ENCODE results near the gene TMEM9B. TPM values are rescaled to one million over a fixed set of nuclear protein-coding genes. Genes with fewer than 3 reads are reported as not detected.
"Not testable (repeated sequence)": the region's sequence is repeated elsewhere in the genome, so short reads cannot be mapped to it uniquely, and the experiment has no call there.

Gene TMEM9B
- total RNA-seq, 2 experiments from 2014 or later = 21.1 to 22.3 TPM

GRCh38 chr11:8956860-8957259 lies 7.4 kb downstream of the TMEM9B start:
- H3K36me3 Mint-ChIP-seq = peaks cover 14% of the 10 kb centered on the region
- no peak overlapping the region for H3K27ac Mint-ChIP-seq
- H3K9me3 Mint-ChIP-seq = no peaks in the 10 kb centered on the region
- H3K27me3 Mint-ChIP-seq = no peaks in the 10 kb centered on the region
- DNase-seq = no peak
- no peak overlapping the region for H3K4me3 Mint-ChIP-seq
- H3K4me1 Mint-ChIP-seq = peaks cover 25% of the 10 kb centered on the region

GRCh38 chr11:8948886-8949285 lies 15.4 kb downstream of the TMEM9B start:
- H3K4me1 Mint-ChIP-seq = peaks cover 2% of the 10 kb centered on the region
- H3K27ac Mint-ChIP-seq = no peak overlapping the region
- H3K9me3 Mint-ChIP-seq = no peaks in the 10 kb centered on the region
- H3K27me3 Mint-ChIP-seq = no peaks in the 10 kb centered on the region
- H3K36me3 Mint-ChIP-seq = peaks cover 16% of the 10 kb centered on the region
- H3K4me3 Mint-ChIP-seq = no peak overlapping the region
- no peak for DNase-seq

- no peak for DNase-seq
- Mint-ChIP-seq H3K27ac (no peak overlapping the region), H3K36me3 (peaks cover 13% of the 10 kb centered on the region), H3K4me1 (peaks cover 2% of the 10 kb centered on the region), H3K9me3 (no peaks in the 10 kb centered on the region), H3K4me3 (no peak overlapping the region), H3K27me3 (no peaks in the 10 kb centered on the region)
These were observed 16.9 kb downstream of the TMEM9B start for GRCh38 chr11:8947230-8947943.

GRCh38 chr11:8942518-8943066 lies 21.6 kb downstream of the TMEM9B start, which contains the start of gene ASCL3:
Gene ASCL3 (minus strand): TSS chr11:8943016. CDS start chr11:8938161, 4,855 bp downstream.
- no peaks in the 10 kb centered on the region for H3K4me1 Mint-ChIP-seq

GRCh38 chr11:8941341-8942103 lies 22.7 kb downstream of the TMEM9B start:
- Mint-ChIP-seq H3K4me1 (peaks cover 3% of the 10 kb centered on the region), H3K27ac (no peak overlapping the region), H3K4me3 (no peak overlapping the region), H3K36me3 (no peaks in the 10 kb centered on the region), H3K9me3 (no peaks in the 10 kb centered on the region), H3K27me3 (peaks cover 13% of the 10 kb centered on the region)
- DNase-seq = no peak

More at GRCh38 chr11:8942518-8943066, 21.6 kb downstream of the TMEM9B start, which contains the start of gene ASCL3:
- Mint-ChIP-seq H3K27me3 (peaks cover 13% of the 10 kb centered on the region), H3K36me3 (peaks cover 7% of the 10 kb centered on the region), H3K27ac (no peak within 1 kb of the TSS), H3K4me3 (no peak within 1 kb of the TSS), H3K9me3 (no peaks in the 10 kb centered on the region)
- no peak for DNase-seq

GRCh38 chr11:8937659-8938058 lies 26.6 kb downstream of the TMEM9B start:
- no peak overlapping the region for H3K4me3 Mint-ChIP-seq
- no peaks in the 10 kb centered on the region for H3K36me3 Mint-ChIP-seq
- H3K27ac Mint-ChIP-seq = no peak overlapping the region
- peaks cover 13% of the 10 kb centered on the region for H3K27me3 Mint-ChIP-seq
- H3K4me1 Mint-ChIP-seq = peaks cover 3% of the 10 kb centered on the region
- no peak for DNase-seq
- no peaks in the 10 kb centered on the region for H3K9me3 Mint-ChIP-seq

GRCh38 chr11:8937159-8937558 lies 27.1 kb downstream of the TMEM9B start:
- no peaks in the 10 kb centered on the region for H3K9me3 Mint-ChIP-seq
- no peaks in the 10 kb centered on the region for H3K36me3 Mint-ChIP-seq
- no peak overlapping the region for H3K4me3 Mint-ChIP-seq
- DNase-seq = no peak
- peaks cover 3% of the 10 kb centered on the region for H3K4me1 Mint-ChIP-seq
- peaks cover 13% of the 10 kb centered on the region for H3K27me3 Mint-ChIP-seq
- H3K27ac Mint-ChIP-seq = no peak overlapping the region

- H3K27ac Mint-ChIP-seq, H3K4me3 Mint-ChIP-seq, H3K4me1 Mint-ChIP-seq, H3K9me3 Mint-ChIP-seq, DNase-seq, H3K27me3 Mint-ChIP-seq, H3K36me3 Mint-ChIP-seq: not testable (repeated sequence)
These were observed 28.5 kb downstream of the TMEM9B start for GRCh38 chr11:8935789-8936188.

- H3K4me1 Mint-ChIP-seq = peaks cover 3% of the 10 kb centered on the region
- H3K27ac Mint-ChIP-seq = no peak overlapping the region
- H3K27me3 Mint-ChIP-seq = peaks cover 3% of the 10 kb centered on the region
- no peak overlapping the region for H3K4me3 Mint-ChIP-seq
- DNase-seq = no peak
- H3K9me3 Mint-ChIP-seq = no peaks in the 10 kb centered on the region
- H3K36me3 Mint-ChIP-seq = no peaks in the 10 kb centered on the region
These were observed 29.3 kb downstream of the TMEM9B start for GRCh38 chr11:8934742-8935488.

GRCh38 chr11:8933931-8934330 lies 30.3 kb downstream of the TMEM9B start:
- no peaks in the 10 kb centered on the region for H3K27me3 Mint-ChIP-seq
- no peak for DNase-seq
- no peaks in the 10 kb centered on the region for H3K9me3 Mint-ChIP-seq
- H3K4me1 Mint-ChIP-seq = peaks cover 3% of the 10 kb centered on the region
- no peak overlapping the region for H3K27ac Mint-ChIP-seq
- no peak overlapping the region for H3K4me3 Mint-ChIP-seq
- no peaks in the 10 kb centered on the region for H3K36me3 Mint-ChIP-seq

GRCh38 chr11:8932564-8933180 lies 31.6 kb downstream of the TMEM9B start, which contains the start of gene C11orf16:
Gene C11orf16 (minus strand): TSS chr11:8932947. CDS start chr11:8932308, 639 bp downstream.
- Mint-ChIP-seq H3K9me3 (no peaks in the 10 kb centered on the region), H3K27ac (no peak within 1 kb of the TSS), H3K36me3 (no peaks in the 10 kb centered on the region), H3K27me3 (no peaks in the 10 kb centered on the region), H3K4me3 (no peak within 1 kb of the TSS), H3K4me1 (peaks cover 3% of the 10 kb centered on the region)
- no peak for DNase-seq

GRCh38 chr11:8930456-8931175 lies 33.6 kb downstream of the TMEM9B start:
- no peak overlapping the region for H3K27ac Mint-ChIP-seq
- no peaks in the 10 kb centered on the region for H3K4me1 Mint-ChIP-seq
- no peaks in the 10 kb centered on the region for H3K27me3 Mint-ChIP-seq
- no peak for DNase-seq
- H3K4me3 Mint-ChIP-seq = no peak overlapping the region
- no peaks in the 10 kb centered on the region for H3K36me3 Mint-ChIP-seq
- H3K9me3 Mint-ChIP-seq = no peaks in the 10 kb centered on the region

- no peak overlapping the region for H3K27ac Mint-ChIP-seq
These were observed 35.1 kb downstream of the TMEM9B start for GRCh38 chr11:8928981-8929615.

More at GRCh38 chr11:8928981-8929615, 35.1 kb downstream of the TMEM9B start:
- Mint-ChIP-seq H3K36me3 (no peaks in the 10 kb centered on the region), H3K27me3 (no peaks in the 10 kb centered on the region), H3K4me3 (no peak overlapping the region), H3K9me3 (no peaks in the 10 kb centered on the region), H3K4me1 (no peaks in the 10 kb centered on the region)
- no peak for DNase-seq

Measured in activated naive CD8-positive, alpha-beta T cell treated with anti-CD3 and anti-CD28 coated beads for 36 hours (primary cell).